ENCODE results near the gene AMPD3. TPM values are rescaled to one million over a fixed set of nuclear protein-coding genes. Genes with fewer than 3 reads are reported as not detected.

AMPD3 gene
- total and polyA plus RNA-seq, 12 donors: 0.59 to 8.7 (median 2.4) TPM

DNA sequence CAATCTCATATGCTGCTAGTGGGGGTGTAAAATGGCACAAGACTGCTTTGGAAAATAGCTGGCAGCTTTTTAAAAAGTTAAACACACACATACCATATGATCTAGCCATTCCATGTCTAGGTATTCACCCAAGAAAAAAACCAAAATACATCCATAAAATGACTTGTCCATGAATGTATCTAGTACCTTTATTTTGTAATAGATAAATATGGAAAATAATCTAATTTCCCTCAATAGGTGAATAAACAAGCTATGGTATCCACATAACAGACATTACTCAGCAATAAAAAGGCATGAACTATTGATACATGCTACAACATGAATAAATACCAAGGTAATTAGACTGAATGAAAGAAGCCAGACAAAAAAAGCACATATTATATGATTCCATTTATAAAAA, 63.1 kb downstream of the AMPD3 start:
- DNase-seq: no peak
- no peaks in the 10 kb centered on the region for H3K27me3 ChIP-seq
- peaks cover 0 to 95% (median 20%) of the 10 kb centered on the region in 9 donors for H3K36me3 ChIP-seq
- intact Hi-C loops (cut with DNase I): loop anchor here in 7 of 10 donors (5.0 to 10.0 kb wide), 4 partner anchors 113 to 219 kb away; no protein-coding TSS in a partner anchor
- no peak for ATAC-seq
- no peaks in the 10 kb centered on the region for H3K9me3 ChIP-seq
- no peak overlapping the region for H3K27ac ChIP-seq
- H3K4me1 ChIP-seq: peaks cover 0 to 12% (median 7%) of the 10 kb centered on the region in 9 donors
- H3K4me3 ChIP-seq: no peak overlapping the region
- TF ChIP-seq, protein P1, sequence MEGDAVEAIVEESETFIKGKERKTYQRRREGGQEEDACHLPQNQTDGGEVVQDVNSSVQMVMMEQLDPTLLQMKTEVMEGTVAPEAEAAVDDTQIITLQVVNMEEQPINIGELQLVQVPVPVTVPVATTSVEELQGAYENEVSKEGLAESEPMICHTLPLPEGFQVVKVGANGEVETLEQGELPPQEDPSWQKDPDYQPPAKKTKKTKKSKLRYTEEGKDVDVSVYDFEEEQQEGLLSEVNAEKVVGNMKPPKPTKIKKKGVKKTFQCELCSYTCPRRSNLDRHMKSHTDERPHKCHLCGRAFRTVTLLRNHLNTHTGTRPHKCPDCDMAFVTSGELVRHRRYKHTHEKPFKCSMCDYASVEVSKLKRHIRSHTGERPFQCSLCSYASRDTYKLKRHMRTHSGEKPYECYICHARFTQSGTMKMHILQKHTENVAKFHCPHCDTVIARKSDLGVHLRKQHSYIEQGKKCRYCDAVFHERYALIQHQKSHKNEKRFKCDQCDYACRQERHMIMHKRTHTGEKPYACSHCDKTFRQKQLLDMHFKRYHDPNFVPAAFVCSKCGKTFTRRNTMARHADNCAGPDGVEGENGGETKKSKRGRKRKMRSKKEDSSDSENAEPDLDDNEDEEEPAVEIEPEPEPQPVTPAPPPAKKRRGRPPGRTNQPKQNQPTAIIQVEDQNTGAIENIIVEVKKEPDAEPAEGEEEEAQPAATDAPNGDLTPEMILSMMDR (IDR thresholded peaks at IDR 0.05): no peak

DNA sequence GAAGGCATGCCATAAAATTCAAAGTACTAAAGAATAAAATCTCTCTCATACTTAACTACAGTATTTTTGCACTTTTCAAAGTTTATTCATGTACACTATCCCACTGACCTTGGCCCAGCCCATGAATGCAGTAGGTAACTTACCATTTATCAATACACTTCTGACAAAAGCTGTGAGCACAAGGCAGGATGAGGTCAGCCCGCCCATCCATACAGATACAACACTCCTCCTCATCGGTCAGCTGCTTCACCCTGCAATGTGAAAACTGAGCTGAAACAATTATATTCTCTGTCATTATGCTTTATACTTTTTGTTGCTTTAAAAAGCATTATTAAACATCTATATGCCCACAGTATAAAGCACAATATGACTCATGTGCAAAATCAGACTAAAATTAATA, 63.8 kb downstream of the AMPD3 start:
- Histone ChIP-seq H3K27ac (no peak overlapping the region), H3K27me3 (no peaks in the 10 kb centered on the region), H3K4me1 (peaks cover 0 to 12% (median 7%) of the 10 kb centered on the region in 9 donors), H3K4me3 (no peak overlapping the region), H3K36me3 (peaks cover 0 to 95% (median 20%) of the 10 kb centered on the region in 9 donors), H3K9me3 (no peaks in the 10 kb centered on the region)
- TF ChIP-seq, protein P1 (IDR thresholded peaks at IDR 0.05): no peak
- 86 to 90% methylated on average over 2 of the region's 2 CpGs for WGBS, 2 donors
- intact Hi-C loops (cut with DNase I): loop anchor here in 7 of 10 donors (5.0 to 10.0 kb wide), 4 partner anchors 114 to 218 kb away; no protein-coding TSS in a partner anchor
- DNase-seq: no peak
- ATAC-seq: no peak

DNA sequence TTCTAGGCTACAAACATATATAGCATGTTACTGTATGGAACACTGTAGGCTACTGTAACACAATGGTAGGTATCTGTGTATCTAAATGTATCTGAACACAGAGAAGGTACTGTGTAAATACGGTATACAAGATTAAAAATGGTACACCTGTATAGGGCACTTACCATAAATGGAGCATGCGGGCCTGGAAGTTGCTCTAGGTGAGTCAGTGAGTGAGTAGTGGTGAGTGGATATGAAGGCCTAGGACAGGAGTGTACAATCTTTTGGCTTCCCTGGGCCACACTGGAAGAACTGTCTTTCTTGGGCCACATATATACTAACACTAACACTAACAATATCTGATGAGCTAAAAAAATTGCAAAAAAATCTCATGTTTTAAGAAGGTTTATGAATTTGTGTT, 64.6 kb downstream of the AMPD3 start:
- intact Hi-C loops (cut with DNase I): loop anchor here in 7 of 10 donors (5.0 to 10.0 kb wide), 4 partner anchors 115 to 218 kb away; no protein-coding TSS in a partner anchor
- TF ChIP-seq, protein P1 (IDR thresholded peaks at IDR 0.05): no peak
- H3K4me1 ChIP-seq: peaks cover 0 to 7% (median 4%) of the 10 kb centered on the region in 9 donors
- H3K4me3 ChIP-seq: no peak overlapping the region
- no peak overlapping the region for H3K27ac ChIP-seq
- ATAC-seq: no peak
- H3K9me3 ChIP-seq: no peaks in the 10 kb centered on the region
- H3K36me3 ChIP-seq: peaks cover 0 to 95% (median 23%) of the 10 kb centered on the region in 9 donors
- no peaks in the 10 kb centered on the region for H3K27me3 ChIP-seq
- no peak for DNase-seq
- 97 to 100% methylated on average over 2 of the region's 2 CpGs for WGBS, 2 donors

DNA sequence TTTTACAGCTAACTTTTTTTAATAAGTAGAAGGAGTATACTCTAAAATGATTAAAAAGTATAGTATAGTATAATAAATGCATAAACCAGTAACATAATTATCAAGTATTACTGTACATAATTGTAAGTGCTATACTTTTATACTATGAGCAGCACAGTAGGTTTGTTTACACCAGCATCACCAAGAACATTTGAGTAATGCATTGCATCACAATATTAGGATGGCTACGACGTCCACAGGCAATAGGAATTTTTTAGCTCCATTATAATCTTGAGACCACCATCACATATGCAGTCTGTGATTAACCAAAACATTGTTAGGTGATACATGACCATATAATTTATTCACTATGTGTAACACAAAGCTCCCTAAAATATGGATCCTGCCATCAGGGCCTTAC, 65.5 kb downstream of the AMPD3 start:
- Histone ChIP-seq H3K27me3 (no peaks in the 10 kb centered on the region), H3K27ac (no peak overlapping the region), H3K36me3 (peaks cover 0 to 95% (median 25%) of the 10 kb centered on the region in 9 donors), H3K9me3 (no peaks in the 10 kb centered on the region), H3K4me3 (no peak overlapping the region), H3K4me1 (peaks cover 0 to 4% (median 0%) of the 10 kb centered on the region in 9 donors)
- TF ChIP-seq, protein P1 (IDR thresholded peaks at IDR 0.05): no peak
- ATAC-seq: no peak
- intact Hi-C loops (cut with DNase I): no loop called here
- 91 to 98% methylated on average over 2 of the region's 2 CpGs for WGBS, 2 donors
- no peak for DNase-seq
